A673 (cell line): ENCODE data around the gene ALKBH3.

Experiments used
- EZH2 ChIP-seq: fragments of 200-600 bp; sonication (generic); IDR thresholded peaks from 2 replicates; pipeline ENCODE4 v1.6.1; 2017; ENCODE audit warnings: borderline replicate concordance, low read depth, mild to moderate bottlenecking, mixed read lengths, antibody characterized with exemption, low read length; ENCODE audit not compliant: poor library complexity, severe bottlenecking
- TF ChIP-seq, protein P1 (sequence below): fragments of 300-800, 200-600 bp; sonication (generic); conservative IDR thresholded peaks from 2 replicates; pipeline ENCODE4 v1.5.1; 2017; ENCODE audit warnings: low read depth, mild to moderate bottlenecking, antibody characterized with exemption, low read length, moderate library complexity, mixed read lengths

DNA sequence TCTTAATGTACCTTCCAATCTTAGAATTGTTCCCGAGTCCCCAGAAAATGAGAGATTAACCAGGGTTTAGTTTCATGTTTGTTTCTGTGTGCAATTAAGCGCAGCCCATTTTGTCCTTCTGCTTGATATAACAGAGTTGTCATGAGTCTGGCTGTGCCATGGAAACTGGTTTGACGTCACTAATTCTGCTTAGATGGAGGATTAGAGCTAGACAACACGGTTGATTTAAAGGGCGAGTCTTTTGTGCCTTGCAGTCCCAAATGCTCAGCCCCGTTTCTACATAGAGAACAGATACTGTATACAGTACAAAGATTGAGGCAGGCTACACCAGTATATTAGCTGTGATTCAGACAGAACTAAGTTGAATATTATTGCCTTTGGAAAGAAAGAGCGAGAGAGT, 45.5 kb upstream of the ALKBH3 start:
- TF ChIP-seq, protein P1, sequence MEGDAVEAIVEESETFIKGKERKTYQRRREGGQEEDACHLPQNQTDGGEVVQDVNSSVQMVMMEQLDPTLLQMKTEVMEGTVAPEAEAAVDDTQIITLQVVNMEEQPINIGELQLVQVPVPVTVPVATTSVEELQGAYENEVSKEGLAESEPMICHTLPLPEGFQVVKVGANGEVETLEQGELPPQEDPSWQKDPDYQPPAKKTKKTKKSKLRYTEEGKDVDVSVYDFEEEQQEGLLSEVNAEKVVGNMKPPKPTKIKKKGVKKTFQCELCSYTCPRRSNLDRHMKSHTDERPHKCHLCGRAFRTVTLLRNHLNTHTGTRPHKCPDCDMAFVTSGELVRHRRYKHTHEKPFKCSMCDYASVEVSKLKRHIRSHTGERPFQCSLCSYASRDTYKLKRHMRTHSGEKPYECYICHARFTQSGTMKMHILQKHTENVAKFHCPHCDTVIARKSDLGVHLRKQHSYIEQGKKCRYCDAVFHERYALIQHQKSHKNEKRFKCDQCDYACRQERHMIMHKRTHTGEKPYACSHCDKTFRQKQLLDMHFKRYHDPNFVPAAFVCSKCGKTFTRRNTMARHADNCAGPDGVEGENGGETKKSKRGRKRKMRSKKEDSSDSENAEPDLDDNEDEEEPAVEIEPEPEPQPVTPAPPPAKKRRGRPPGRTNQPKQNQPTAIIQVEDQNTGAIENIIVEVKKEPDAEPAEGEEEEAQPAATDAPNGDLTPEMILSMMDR = no peak
- no peak for TF ChIP-seq EZH2
